H1 (cell line): Measurements from ENCODE around the gene SKA3.

Experiments used
- EGR1 ChIP-seq: IDR thresholded peaks from 2 replicates; pipeline ENCODE4 v1.6.1; 2011; ENCODE audit warnings: low read depth, low read length, borderline replicate concordance
- EP300 ChIP-seq, 2 experiments: IDR thresholded peaks; 1 replicate in 1 of 2; 2 replicates in 1 of 2; pipeline ENCODE4 v1.6.1; 2011 to 2012; ENCODE audit warnings: low read depth in 2 of 2, low read length in 2 of 2, mild to moderate bottlenecking in 2 of 2, borderline replicate concordance in 1 of 2, inconsistent platforms in 1 of 2, moderate library complexity in 1 of 2
- HDAC2 ChIP-seq, 2 experiments: fragments of 300-600 bp in 1 of 2; sonication (generic) in 1 of 2; IDR thresholded peaks; 2 replicates each; pipeline ENCODE4 v1.6.1; 2011 to 2012; ENCODE audit warnings: low read depth in 2 of 2, low read length in 2 of 2, mild to moderate bottlenecking in 2 of 2, moderate library complexity in 2 of 2, borderline replicate concordance in 1 of 2, inconsistent platforms in 1 of 2
- POLR2A ChIP-seq, 2 experiments: IDR thresholded peaks; 1 replicate in 1 of 2; 2 replicates in 1 of 2; pipeline ENCODE4 v1.6.1; 2011; ENCODE audit warnings: low read depth in 2 of 2, low read length in 2 of 2, mild to moderate bottlenecking in 2 of 2; ENCODE audit errors: control extremely low read depth in 1 of 2
- SAP30 ChIP-seq: fragments of 300-600 bp; sonication (generic); IDR thresholded peaks from 2 replicates; pipeline ENCODE4 v1.7.1; 2012; ENCODE audit warnings: low read length, moderate library complexity, mild to moderate bottlenecking, inconsistent platforms; ENCODE audit not compliant: insufficient read depth, insufficient replicate concordance
- YY1 ChIP-seq: IDR thresholded peaks from 2 replicates; pipeline ENCODE4 v1.6.1; 2011; ENCODE audit warnings: low read depth, mild to moderate bottlenecking, low read length
- TF ChIP-seq, protein P1 (sequence below), 3 experiments: IDR thresholded peaks; 1 replicate in 2 of 3; 2 replicates in 1 of 3; pipeline versions ENCODE4 v1.5.1 to v1.6.1; 2011; ENCODE audit warnings: low read length in 3 of 3, mild to moderate bottlenecking in 3 of 3, inconsistent platforms in 2 of 3, low read depth in 1 of 3, moderate library complexity in 1 of 3; ENCODE audit not compliant: insufficient read depth in 1 of 3; ENCODE audit errors: control extremely low read depth in 1 of 3
- TF ChIP-seq, protein P2 (sequence below): IDR thresholded peaks from 2 replicates; pipeline ENCODE4 v1.6.1; 2011; ENCODE audit warnings: low read depth, mild to moderate bottlenecking, low read length; ENCODE audit not compliant: insufficient read depth
- TF ChIP-seq, protein P3 (sequence below): IDR thresholded peaks from 2 replicates; pipeline ENCODE4 v1.6.1; 2011; ENCODE audit warnings: low read length, improper control_type of control experiment

DNA sequence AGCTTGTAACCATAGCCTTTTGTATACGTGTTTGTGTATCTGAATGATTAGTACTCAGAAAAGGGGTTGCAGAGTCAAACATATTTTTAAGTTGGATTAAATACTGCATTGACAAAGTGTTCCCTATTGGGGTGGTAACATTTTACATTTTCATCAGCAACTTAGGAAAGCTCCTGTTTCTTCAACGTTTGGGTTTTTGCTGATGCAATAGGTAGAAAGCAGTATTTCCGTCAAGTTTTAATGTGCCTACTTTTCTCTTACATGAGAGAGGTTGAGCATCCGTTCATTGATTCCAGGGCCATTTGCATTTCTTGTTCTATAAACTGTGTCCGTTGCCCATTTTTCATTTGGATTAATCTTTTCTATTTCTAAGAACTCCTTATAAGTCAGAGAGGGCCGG, 56.2 kb downstream of the SKA3 start:
- TF ChIP-seq, protein P1, sequence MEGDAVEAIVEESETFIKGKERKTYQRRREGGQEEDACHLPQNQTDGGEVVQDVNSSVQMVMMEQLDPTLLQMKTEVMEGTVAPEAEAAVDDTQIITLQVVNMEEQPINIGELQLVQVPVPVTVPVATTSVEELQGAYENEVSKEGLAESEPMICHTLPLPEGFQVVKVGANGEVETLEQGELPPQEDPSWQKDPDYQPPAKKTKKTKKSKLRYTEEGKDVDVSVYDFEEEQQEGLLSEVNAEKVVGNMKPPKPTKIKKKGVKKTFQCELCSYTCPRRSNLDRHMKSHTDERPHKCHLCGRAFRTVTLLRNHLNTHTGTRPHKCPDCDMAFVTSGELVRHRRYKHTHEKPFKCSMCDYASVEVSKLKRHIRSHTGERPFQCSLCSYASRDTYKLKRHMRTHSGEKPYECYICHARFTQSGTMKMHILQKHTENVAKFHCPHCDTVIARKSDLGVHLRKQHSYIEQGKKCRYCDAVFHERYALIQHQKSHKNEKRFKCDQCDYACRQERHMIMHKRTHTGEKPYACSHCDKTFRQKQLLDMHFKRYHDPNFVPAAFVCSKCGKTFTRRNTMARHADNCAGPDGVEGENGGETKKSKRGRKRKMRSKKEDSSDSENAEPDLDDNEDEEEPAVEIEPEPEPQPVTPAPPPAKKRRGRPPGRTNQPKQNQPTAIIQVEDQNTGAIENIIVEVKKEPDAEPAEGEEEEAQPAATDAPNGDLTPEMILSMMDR (IDR thresholded peaks at IDR 0.05; ENCODE audit: control extremely low read depth in 1 of 3, insufficient read depth in 1 of 3, low read depth in 1 of 3, low read length in 3 of 3) = no peak
- TF ChIP-seq EGR1 (no peak), HDAC2 (IDR thresholded peaks at IDR 0.05; ENCODE audit: borderline replicate concordance in 1 of 2, low read depth in 2 of 2, low read length in 2 of 2) (no peak), POLR2A (IDR thresholded peaks at IDR 0.05; ENCODE audit: control extremely low read depth in 1 of 2, low read depth in 2 of 2, low read length in 2 of 2) (no peak), EP300 (IDR thresholded peaks at IDR 0.05; ENCODE audit: borderline replicate concordance in 1 of 2, low read depth in 2 of 2, low read length in 2 of 2) (no peak), YY1 (no peak), SAP30 (no peak)
- TF ChIP-seq, protein P2, sequence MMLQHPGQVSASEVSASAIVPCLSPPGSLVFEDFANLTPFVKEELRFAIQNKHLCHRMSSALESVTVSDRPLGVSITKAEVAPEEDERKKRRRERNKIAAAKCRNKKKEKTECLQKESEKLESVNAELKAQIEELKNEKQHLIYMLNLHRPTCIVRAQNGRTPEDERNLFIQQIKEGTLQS = no peak
- TF ChIP-seq, protein P3, sequence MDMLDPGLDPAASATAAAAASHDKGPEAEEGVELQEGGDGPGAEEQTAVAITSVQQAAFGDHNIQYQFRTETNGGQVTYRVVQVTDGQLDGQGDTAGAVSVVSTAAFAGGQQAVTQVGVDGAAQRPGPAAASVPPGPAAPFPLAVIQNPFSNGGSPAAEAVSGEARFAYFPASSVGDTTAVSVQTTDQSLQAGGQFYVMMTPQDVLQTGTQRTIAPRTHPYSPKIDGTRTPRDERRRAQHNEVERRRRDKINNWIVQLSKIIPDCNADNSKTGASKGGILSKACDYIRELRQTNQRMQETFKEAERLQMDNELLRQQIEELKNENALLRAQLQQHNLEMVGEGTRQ = no peak
